OCI-LY7 (cell line): ENCODE measurements around the gene FBXL14.

Experiments used
- CTCF ChIP-seq: fragments of 200-600 bp; sonication (generic); conservative IDR thresholded peaks from 2 replicates; pipeline ENCODE4 v1.5.1; 2014; ENCODE audit warnings: mild to moderate bottlenecking, antibody characterized with exemption, low read length, moderate library complexity, mixed read lengths
- EZH2phosphoT487 ChIP-seq: fragments of 200-600 bp; sonication (generic); IDR thresholded peaks from 2 replicates; pipeline ENCODE4 v1.6.1; 2018; ENCODE audit warnings: low read depth, borderline replicate concordance, mild to moderate bottlenecking, mixed run types, antibody characterized with exemption, low read length, moderate library complexity, mixed read lengths

- TF ChIP-seq CTCF = no peak
- TF ChIP-seq EZH2phosphoT487 = no peak
Measured at GRCh38 chr12:1587927-1588574, 6.3 kb downstream of the FBXL14 start.
